ENCODE results near the gene DHCR24. TPM values are rescaled to one million over a fixed set of nuclear protein-coding genes. Genes with fewer than 3 reads are reported as not detected.
A peak's percentile ranks its signal among the peaks of the same experiment; 100 is the strongest.

DHCR24 gene
- total RNA-seq, 2 donors from 2014 or later: 23.6 to 32.3 TPM

GRCh38 chr1:54929700-54930099 lies 42.7 kb upstream of the DHCR24 start:
- Histone ChIP-seq H3K27me3 (no peaks in the 10 kb centered on the region), H3K27ac (no peak overlapping the region), H3K4me1 (no peaks in the 10 kb centered on the region), H3K36me3 (replicated peaks in 1 of 2; ENCODE audit: insufficient read depth in 1 of 2, low read depth in 2 of 2) (no peaks in the 10 kb centered on the region), H3K9me3 (no peaks in the 10 kb centered on the region), H3K4me3 (no peak overlapping the region)
- intact Hi-C loops (cut with DNase I): no loop called here
- DNase-seq (no peak), ATAC-seq (no peak)
- TF ChIP-seq CTCF (IDR thresholded peaks at IDR 0.05): no peak
- TF ChIP-seq POLR2A (IDR thresholded peaks at IDR 0.05): no peak

- Histone ChIP-seq H3K4me3 (no peak overlapping the region), H3K27ac (no peak overlapping the region), H3K36me3 (replicated peaks in 1 of 2; ENCODE audit: insufficient read depth in 1 of 2, low read depth in 2 of 2) (no peaks in the 10 kb centered on the region), H3K27me3 (no peaks in the 10 kb centered on the region), H3K4me1 (no peaks in the 10 kb centered on the region), H3K9me3 (no peaks in the 10 kb centered on the region)
- intact Hi-C loops (cut with DNase I): no loop called here
- 68 to 70% methylated on average over 2 of the region's 2 CpGs for WGBS, 2 donors
- ATAC-seq: no peak
- TF ChIP-seq POLR2A (IDR thresholded peaks at IDR 0.05) (no peak), CTCF (IDR thresholded peaks at IDR 0.05) (no peak)
- no peak for DNase-seq
Observed at GRCh38 chr1:54928327-54928726, 41.3 kb upstream of the DHCR24 start.

GRCh38 chr1:54927472-54928240 lies 40.7 kb upstream of the DHCR24 start:
- no peak for TF ChIP-seq CTCF (IDR thresholded peaks at IDR 0.05)
- no peak for TF ChIP-seq POLR2A (IDR thresholded peaks at IDR 0.05)
- no peak overlapping the region for H3K27ac ChIP-seq
- no peaks in the 10 kb centered on the region for H3K27me3 ChIP-seq
- no peaks in the 10 kb centered on the region for H3K9me3 ChIP-seq
- H3K36me3 ChIP-seq (replicated peaks in 1 of 2; ENCODE audit: insufficient read depth in 1 of 2, low read depth in 2 of 2): no peaks in the 10 kb centered on the region
- no peak for ATAC-seq
- intact Hi-C loops (cut with DNase I): no loop called here
- no peaks in the 10 kb centered on the region for H3K4me1 ChIP-seq
- no peak overlapping the region for H3K4me3 ChIP-seq
- WGBS, 2 donors: 85 to 87% methylated on average over 8 of the region's 8 CpGs
- peak in 2 of 4 donors; percentile 16 to 17 for DNase-seq

- Histone ChIP-seq H3K27me3 (no peaks in the 10 kb centered on the region), H3K27ac (no peak overlapping the region), H3K4me1 (no peaks in the 10 kb centered on the region), H3K9me3 (no peaks in the 10 kb centered on the region), H3K4me3 (no peak overlapping the region), H3K36me3 (replicated peaks in 1 of 2; ENCODE audit: insufficient read depth in 1 of 2, low read depth in 2 of 2) (no peaks in the 10 kb centered on the region)
- no peak for TF ChIP-seq CTCF (IDR thresholded peaks at IDR 0.05)
- TF ChIP-seq POLR2A (IDR thresholded peaks at IDR 0.05): no peak
- WGBS, 2 donors: 67 to 80% methylated on average over 2 of the region's 2 CpGs
- DNase-seq (no peak), ATAC-seq (no peak)
- intact Hi-C loops (cut with DNase I): no loop called here
Observed at GRCh38 chr1:54926970-54927369, 40.0 kb upstream of the DHCR24 start.

GRCh38 chr1:54922921-54923421 lies 36.0 kb upstream of the DHCR24 start:
- intact Hi-C loops (cut with DNase I): no loop called here

More at GRCh38 chr1:54922921-54923421, 36.0 kb upstream of the DHCR24 start:
- H3K27ac ChIP-seq: peak overlapping the region in 2 of 4 donors; percentile 2 to 53
- DNase-seq (peak; percentile 6 to 21 (median 15)), ATAC-seq (peak; percentile 72)
- no peak overlapping the region for H3K4me3 ChIP-seq
- H3K4me1 ChIP-seq: no peaks in the 10 kb centered on the region
- H3K36me3 ChIP-seq (replicated peaks in 1 of 2; ENCODE audit: insufficient read depth in 1 of 2, low read depth in 2 of 2): no peaks in the 10 kb centered on the region
- 32 to 47% methylated on average over 2 of the region's 2 CpGs for WGBS, 2 donors
- H3K9me3 ChIP-seq: no peaks in the 10 kb centered on the region
- TF ChIP-seq POLR2A (IDR thresholded peaks at IDR 0.05) (no peak), CTCF (IDR thresholded peaks at IDR 0.05) (no peak)
- no peaks in the 10 kb centered on the region for H3K27me3 ChIP-seq

Measured in body of pancreas (tissue), 4 donors.